Measurements from ENCODE around the gene IGLON5.

IGLON5 gene

DNA sequence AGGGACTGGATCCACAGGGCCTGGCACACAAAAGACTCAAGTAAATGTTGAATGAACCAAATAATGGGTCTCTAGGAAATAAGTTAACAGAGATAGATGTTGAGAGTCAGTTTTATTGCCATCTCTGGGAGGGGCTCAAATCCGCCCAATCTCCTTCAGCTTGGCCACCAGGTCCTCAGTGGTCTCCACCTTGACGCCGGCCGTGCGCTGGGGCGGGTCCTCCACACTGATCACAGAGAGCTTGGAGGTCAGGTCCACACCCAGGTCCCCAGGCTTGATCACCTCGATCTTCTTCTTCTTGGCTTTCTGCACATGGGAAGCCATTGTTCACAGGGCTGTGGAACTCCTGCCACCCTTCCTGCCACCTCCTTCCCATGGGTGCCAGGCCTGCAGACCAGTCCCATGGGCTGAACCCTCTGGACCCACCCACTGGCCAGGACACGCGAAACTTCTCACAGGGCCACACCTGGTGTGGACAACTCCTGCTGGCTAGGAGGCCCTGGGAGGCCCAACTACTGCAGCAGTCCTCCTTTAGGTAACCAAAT lies 33.7 kb downstream of the IGLON5 start:
- Histone ChIP-seq H3K27me3 (ENCODE audit: control insufficient read depth, insufficient read depth, low read length) (no peaks in the 10 kb centered on the region), H3K36me3 (ENCODE audit: control insufficient read depth, insufficient read depth, low read length) (peaks cover 9% of the 10 kb centered on the region), H3K4me1 (ENCODE audit: control insufficient read depth, insufficient read depth, low read length) (no peaks in the 10 kb centered on the region), H3K9ac (ENCODE audit: low read length) (no peak overlapping the region), H3K27ac (ENCODE audit: low read depth, low read length) (no peak overlapping the region), H3K4me3 (ENCODE audit: low read length) (no peak overlapping the region)

- no peaks in the 10 kb centered on the region for H3K4me1 ChIP-seq (ENCODE audit: control insufficient read depth, insufficient read depth, low read length)
- H3K36me3 ChIP-seq (ENCODE audit: control insufficient read depth, insufficient read depth, low read length) = peaks cover 9% of the 10 kb centered on the region
- no peak overlapping the region for H3K4me3 ChIP-seq (ENCODE audit: low read length)
- no peaks in the 10 kb centered on the region for H3K27me3 ChIP-seq (ENCODE audit: control insufficient read depth, insufficient read depth, low read length)
- no peak overlapping the region for H3K9ac ChIP-seq (ENCODE audit: low read length)
- no peak overlapping the region for H3K27ac ChIP-seq (ENCODE audit: low read depth, low read length)
These were observed 35.3 kb downstream of the IGLON5 start for GRCh38 chr19:51346742-51347141.

- no peaks in the 10 kb centered on the region for H3K27me3 ChIP-seq (ENCODE audit: control insufficient read depth, insufficient read depth, low read length)
- H3K9ac ChIP-seq (ENCODE audit: low read length) = no peak overlapping the region
- no peaks in the 10 kb centered on the region for H3K4me1 ChIP-seq (ENCODE audit: control insufficient read depth, insufficient read depth, low read length)
- no peak overlapping the region for H3K4me3 ChIP-seq (ENCODE audit: low read length)
- H3K27ac ChIP-seq (ENCODE audit: low read depth, low read length) = no peak overlapping the region
- peaks cover 9% of the 10 kb centered on the region for H3K36me3 ChIP-seq (ENCODE audit: control insufficient read depth, insufficient read depth, low read length)
These were observed 35.9 kb downstream of the IGLON5 start for GRCh38 chr19:51347209-51347928.

GRCh38 chr19:51351266-51351990 lies 40.0 kb downstream of the IGLON5 start:
- no peak overlapping the region for H3K9ac ChIP-seq (ENCODE audit: low read length)
- no peak overlapping the region for H3K27ac ChIP-seq (ENCODE audit: low read depth, low read length)
- no peak overlapping the region for H3K4me3 ChIP-seq (ENCODE audit: low read length)
- H3K27me3 ChIP-seq (ENCODE audit: control insufficient read depth, insufficient read depth, low read length) = no peaks in the 10 kb centered on the region
- no peaks in the 10 kb centered on the region for H3K4me1 ChIP-seq (ENCODE audit: control insufficient read depth, insufficient read depth, low read length)
- peaks cover 5% of the 10 kb centered on the region for H3K36me3 ChIP-seq (ENCODE audit: control insufficient read depth, insufficient read depth, low read length)

- H3K4me3 ChIP-seq (ENCODE audit: low read length) = no peak overlapping the region
- no peaks in the 10 kb centered on the region for H3K36me3 ChIP-seq (ENCODE audit: control insufficient read depth, insufficient read depth, low read length)
- H3K9ac ChIP-seq (ENCODE audit: low read length) = no peak overlapping the region
- no peaks in the 10 kb centered on the region for H3K27me3 ChIP-seq (ENCODE audit: control insufficient read depth, insufficient read depth, low read length)
- H3K27ac ChIP-seq (ENCODE audit: low read depth, low read length) = no peak overlapping the region
- H3K4me1 ChIP-seq (ENCODE audit: control insufficient read depth, insufficient read depth, low read length) = no peaks in the 10 kb centered on the region
These were observed 41.4 kb downstream of the IGLON5 start for GRCh38 chr19:51352783-51353360.

DNA sequence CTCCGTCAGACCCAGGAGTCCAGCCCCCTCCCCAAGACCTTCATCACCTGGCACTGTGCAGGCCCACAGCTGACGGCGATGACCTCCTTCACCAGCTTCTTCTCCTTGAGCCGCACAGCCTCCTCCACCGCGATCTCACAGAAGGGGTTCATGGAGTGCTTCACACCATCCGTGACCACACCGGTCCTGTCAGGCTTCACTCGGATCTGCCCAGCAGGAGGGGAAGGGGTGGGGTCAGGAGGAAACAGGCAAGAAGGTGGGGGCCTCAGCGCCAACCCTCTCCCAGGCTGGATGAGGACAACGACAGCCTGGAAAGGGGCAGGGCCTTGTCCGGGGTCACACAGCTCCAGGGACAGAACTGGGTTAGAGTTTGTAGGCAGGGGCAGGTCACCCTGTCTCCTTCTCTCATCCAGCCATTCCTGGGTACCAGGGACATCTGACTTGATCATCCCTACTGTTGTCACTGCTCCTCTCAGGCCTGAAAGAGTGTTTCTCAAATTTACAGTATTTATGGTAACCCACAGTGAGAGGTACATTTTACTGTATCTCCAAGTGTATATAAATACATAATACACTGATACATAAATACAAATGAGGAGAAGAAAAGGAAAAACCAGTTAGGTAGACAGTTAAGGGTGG lies 42.8 kb downstream of the IGLON5 start:
- Histone ChIP-seq H3K4me3 (ENCODE audit: low read length) (no peak overlapping the region), H3K9ac (ENCODE audit: low read length) (no peak overlapping the region), H3K27ac (ENCODE audit: low read depth, low read length) (no peak overlapping the region)

DNA sequence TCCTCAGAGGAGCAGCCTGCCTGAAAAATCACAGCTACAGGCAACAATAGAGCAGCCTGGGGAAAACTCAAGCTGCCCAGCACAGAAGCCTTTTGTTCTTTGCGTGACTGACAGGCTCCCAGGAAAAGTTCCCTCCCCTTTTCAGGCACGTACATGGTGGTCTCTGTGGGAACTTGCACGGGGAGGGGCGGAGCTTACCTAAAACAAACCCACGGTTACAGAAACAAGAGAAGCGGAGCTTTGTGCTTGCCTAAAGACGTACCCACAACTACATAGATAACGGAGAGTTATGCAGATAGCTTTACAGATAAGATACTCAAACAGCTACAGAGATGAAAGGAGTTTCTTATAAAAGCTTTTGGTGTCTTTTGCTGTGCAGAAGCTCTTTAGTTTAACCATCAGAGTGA lies 43.3 kb downstream of the IGLON5 start:
- Histone ChIP-seq H3K27ac (ENCODE audit: low read depth, low read length) (no peak overlapping the region), H3K27me3 (ENCODE audit: control insufficient read depth, insufficient read depth, low read length) (no peaks in the 10 kb centered on the region), H3K9ac (ENCODE audit: low read length) (no peak overlapping the region), H3K4me1 (ENCODE audit: control insufficient read depth, insufficient read depth, low read length) (no peaks in the 10 kb centered on the region), H3K36me3 (ENCODE audit: control insufficient read depth, insufficient read depth, low read length) (no peaks in the 10 kb centered on the region), H3K4me3 (ENCODE audit: low read length) (no peak overlapping the region)

More for the DNA sequence above, 42.8 kb downstream of the IGLON5 start:
- no peaks in the 10 kb centered on the region for H3K27me3 ChIP-seq (ENCODE audit: control insufficient read depth, insufficient read depth, low read length)
- no peaks in the 10 kb centered on the region for H3K36me3 ChIP-seq (ENCODE audit: control insufficient read depth, insufficient read depth, low read length)
- no peaks in the 10 kb centered on the region for H3K4me1 ChIP-seq (ENCODE audit: control insufficient read depth, insufficient read depth, low read length)

GRCh38 chr19:51356159-51356801 lies 44.8 kb downstream of the IGLON5 start:
- no peak overlapping the region for H3K27ac ChIP-seq (ENCODE audit: low read depth, low read length)
- no peak overlapping the region for H3K9ac ChIP-seq (ENCODE audit: low read length)
- no peaks in the 10 kb centered on the region for H3K36me3 ChIP-seq (ENCODE audit: control insufficient read depth, insufficient read depth, low read length)
- H3K4me3 ChIP-seq (ENCODE audit: low read length) = no peak overlapping the region
- H3K4me1 ChIP-seq (ENCODE audit: control insufficient read depth, insufficient read depth, low read length) = no peaks in the 10 kb centered on the region
- H3K27me3 ChIP-seq (ENCODE audit: control insufficient read depth, insufficient read depth, low read length) = no peaks in the 10 kb centered on the region

DNA sequence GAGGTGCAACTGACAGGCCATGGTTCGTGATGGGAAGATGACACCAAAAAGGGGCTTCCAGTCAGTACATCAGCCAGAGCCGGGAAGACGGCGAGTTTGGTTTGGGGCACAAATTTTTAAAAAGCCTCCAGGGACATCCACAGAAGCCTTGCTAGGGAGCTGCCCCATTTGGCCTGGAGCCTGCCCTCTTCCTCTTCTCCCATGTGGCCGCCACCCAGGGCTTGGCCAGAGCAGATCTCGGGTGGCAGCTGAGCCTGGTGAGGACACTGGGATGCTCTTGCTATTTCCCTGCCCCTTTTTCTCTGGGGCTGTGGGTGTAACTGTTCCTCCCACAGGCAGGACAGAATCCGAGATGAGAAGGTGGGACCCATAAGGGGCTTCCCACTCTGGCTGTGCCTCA lies 46.5 kb downstream of the IGLON5 start:
- H3K27me3 ChIP-seq (ENCODE audit: control insufficient read depth, insufficient read depth, low read length) = no peaks in the 10 kb centered on the region
- H3K9ac ChIP-seq (ENCODE audit: low read length) = no peak overlapping the region
- H3K4me3 ChIP-seq (ENCODE audit: low read length) = no peak overlapping the region
- H3K27ac ChIP-seq (ENCODE audit: low read depth, low read length) = no peak overlapping the region
- no peaks in the 10 kb centered on the region for H3K36me3 ChIP-seq (ENCODE audit: control insufficient read depth, insufficient read depth, low read length)
- H3K4me1 ChIP-seq (ENCODE audit: control insufficient read depth, insufficient read depth, low read length) = no peaks in the 10 kb centered on the region

GRCh38 chr19:51359294-51359693 lies 47.9 kb downstream of the IGLON5 start:
- H3K36me3 ChIP-seq (ENCODE audit: control insufficient read depth, insufficient read depth, low read length) = no peaks in the 10 kb centered on the region
- no peaks in the 10 kb centered on the region for H3K27me3 ChIP-seq (ENCODE audit: control insufficient read depth, insufficient read depth, low read length)
- H3K9ac ChIP-seq (ENCODE audit: low read length) = no peak overlapping the region
- H3K4me1 ChIP-seq (ENCODE audit: control insufficient read depth, insufficient read depth, low read length) = no peaks in the 10 kb centered on the region
- H3K4me3 ChIP-seq (ENCODE audit: low read length) = no peak overlapping the region
- no peak overlapping the region for H3K27ac ChIP-seq (ENCODE audit: low read depth, low read length)

GRCh38 chr19:51361239-51361638 lies 49.8 kb downstream of the IGLON5 start:
- Histone ChIP-seq H3K9ac (ENCODE audit: low read length) (no peak overlapping the region), H3K4me3 (ENCODE audit: low read length) (no peak overlapping the region), H3K36me3 (ENCODE audit: control insufficient read depth, insufficient read depth, low read length) (no peaks in the 10 kb centered on the region), H3K27ac (ENCODE audit: low read depth, low read length) (no peak overlapping the region), H3K27me3 (ENCODE audit: control insufficient read depth, insufficient read depth, low read length) (no peaks in the 10 kb centered on the region), H3K4me1 (ENCODE audit: control insufficient read depth, insufficient read depth, low read length) (peaks cover 9% of the 10 kb centered on the region)

Data from rectal smooth muscle tissue (tissue), 1 donor.